GM19467 (cell line): ENCODE data around the gene NYNRIN.
"Not testable (repeated sequence)": the region's sequence is repeated elsewhere in the genome, so short reads cannot be mapped to it uniquely, and the experiment has no call there.

Experiments used
- ATAC-seq: cut with Tn5 transposase; IDR thresholded peaks from one replicate; pipeline ENCODE4 v1.9.1; 2021; ENCODE audit warnings: mild to moderate bottlenecking, moderate library complexity; ENCODE audit not compliant: unreplicated experiment

Gene NYNRIN

GRCh38 chr14:24398653-24399446 lies at the start of gene NYNRIN:
NYNRIN (plus strand) TSS chr14:24399003; CDS start chr14:24399247, 244 bp downstream.
- no peak for ATAC-seq

- no peak for ATAC-seq
Measured at GRCh38 chr14:24349742-24350141, 49.1 kb upstream of the NYNRIN start.

DNA sequence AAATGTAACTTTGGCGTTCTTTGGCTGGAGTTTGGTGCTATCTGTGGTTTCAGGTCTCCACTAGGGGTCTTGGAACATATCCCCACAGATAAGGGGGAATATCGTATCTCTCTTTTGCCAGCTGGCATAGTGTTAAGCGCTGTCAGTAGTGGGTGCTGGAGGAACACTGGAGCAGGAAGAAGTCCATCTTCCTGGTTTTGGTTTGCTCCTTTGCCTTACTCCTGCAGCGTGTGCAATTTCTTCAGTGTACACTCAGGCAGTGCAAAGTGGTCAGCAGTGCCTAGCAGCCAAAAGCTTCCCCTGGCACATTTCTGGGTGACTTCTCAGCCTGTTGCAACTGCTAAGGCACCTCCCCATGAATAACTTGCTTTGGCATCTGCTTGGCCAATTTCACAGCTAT lies 47.3 kb upstream of the NYNRIN start:
- no peak for ATAC-seq

DNA sequence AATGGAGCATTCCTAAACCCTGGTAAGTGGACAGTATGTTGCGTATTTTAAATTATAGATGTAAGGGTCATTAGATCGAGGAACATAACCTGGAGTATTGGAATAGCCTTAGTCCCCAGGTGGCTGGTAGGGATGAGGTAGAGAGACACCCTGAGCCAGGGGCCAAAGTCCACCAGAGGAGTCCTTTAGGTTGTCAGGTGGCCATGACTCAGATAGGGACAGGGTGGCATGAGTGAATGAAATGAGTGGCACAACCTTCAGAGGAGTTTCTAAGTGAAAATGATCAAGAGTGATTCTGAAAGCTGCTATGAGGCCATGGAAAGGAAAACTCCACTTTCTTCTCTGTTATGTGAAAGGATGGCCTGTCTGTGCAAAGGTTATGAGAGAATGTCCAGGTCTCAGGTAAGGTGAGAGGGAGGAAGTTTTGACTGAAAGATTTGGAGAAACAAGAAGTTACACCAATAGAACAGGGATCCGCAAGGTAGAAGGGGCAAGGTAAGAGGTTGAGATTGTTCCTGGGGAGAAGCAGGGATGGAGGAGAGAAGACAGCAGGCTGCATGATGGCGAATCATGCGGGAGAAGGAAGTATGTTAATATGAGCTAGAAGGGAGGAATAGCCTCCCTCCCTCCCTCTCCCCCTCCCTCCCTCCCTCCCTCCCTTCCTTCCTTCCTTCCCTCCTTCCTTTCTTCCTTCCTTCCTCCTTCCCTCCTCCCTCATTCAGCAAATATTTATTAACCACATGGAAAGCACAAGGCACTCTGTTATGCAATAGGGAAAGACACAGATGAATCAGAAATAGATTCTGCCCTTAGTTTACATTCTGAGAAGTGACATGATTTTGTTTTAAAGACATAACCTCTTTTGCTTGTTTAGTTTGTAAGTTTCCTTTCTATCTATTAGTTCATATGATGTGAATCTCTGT lies 45.0 kb upstream of the NYNRIN start:
- ATAC-seq = no peak

DNA sequence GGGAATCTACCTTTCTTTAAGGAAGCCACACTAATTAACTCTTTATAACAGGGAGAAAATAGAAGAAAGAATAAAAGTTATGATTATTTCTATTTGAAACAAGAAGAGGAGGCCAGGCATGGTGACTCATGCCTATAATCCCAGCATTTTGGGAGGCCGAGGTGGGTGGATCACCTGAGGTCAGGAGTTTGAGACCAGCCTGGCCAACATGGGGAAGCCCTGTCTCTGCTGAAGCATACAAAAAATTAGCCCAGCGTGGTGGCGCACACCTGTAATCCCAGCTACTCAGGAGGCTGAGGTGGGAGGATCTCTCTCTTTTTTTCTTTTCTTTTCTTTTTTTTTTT lies 44.3 kb upstream of the NYNRIN start:
- not testable (repeated sequence) for ATAC-seq

GRCh38 chr14:24355009-24355408 lies 43.8 kb upstream of the NYNRIN start:
- no peak for ATAC-seq

- ATAC-seq = no peak
Measured at GRCh38 chr14:24356208-24356607, 42.6 kb upstream of the NYNRIN start.

DNA sequence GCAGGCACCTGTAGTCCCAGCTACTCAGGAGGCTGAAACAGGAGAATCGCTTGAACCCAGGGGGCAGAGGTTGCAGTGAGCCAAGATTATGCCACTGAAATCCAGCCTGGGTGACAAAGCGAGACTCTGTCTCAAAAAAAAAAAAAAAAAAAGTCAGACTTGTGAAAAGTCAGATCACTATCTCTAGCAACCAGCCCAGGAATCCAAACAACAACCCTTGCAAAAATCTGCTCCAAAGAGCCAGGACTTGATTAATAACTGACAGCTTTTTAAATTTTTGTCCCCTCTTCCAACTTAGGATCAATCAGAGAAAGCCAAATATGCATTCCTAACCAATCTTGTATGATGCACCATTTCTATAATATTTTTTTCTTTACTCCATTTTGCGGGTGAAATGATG lies 38.5 kb upstream of the NYNRIN start:
- no peak for ATAC-seq

DNA sequence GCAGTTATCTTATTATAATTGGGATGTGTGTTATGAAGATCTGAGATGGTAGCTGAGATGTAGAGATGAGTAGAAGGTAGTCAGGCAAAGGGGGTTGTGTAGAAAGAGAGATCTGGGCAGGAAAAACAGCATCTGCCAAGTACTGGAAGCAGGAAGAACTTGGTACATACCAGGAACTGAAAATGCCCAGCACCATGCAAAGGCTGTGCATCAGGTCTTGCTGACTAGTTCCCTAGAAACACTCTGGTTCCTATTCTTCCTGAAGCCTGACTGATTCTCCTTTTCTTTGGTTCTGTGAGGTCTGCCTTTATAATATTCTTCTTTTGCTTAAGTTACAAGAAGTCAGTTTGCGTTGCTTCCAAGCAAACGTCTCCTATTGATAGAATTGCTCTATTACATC lies 37.5 kb upstream of the NYNRIN start:
- ATAC-seq = no peak

GRCh38 chr14:24362241-24362960 lies 36.4 kb upstream of the NYNRIN start:
- ATAC-seq = no peak

- ATAC-seq = no peak
Measured at GRCh38 chr14:24363401-24363800, 35.4 kb upstream of the NYNRIN start.

DNA sequence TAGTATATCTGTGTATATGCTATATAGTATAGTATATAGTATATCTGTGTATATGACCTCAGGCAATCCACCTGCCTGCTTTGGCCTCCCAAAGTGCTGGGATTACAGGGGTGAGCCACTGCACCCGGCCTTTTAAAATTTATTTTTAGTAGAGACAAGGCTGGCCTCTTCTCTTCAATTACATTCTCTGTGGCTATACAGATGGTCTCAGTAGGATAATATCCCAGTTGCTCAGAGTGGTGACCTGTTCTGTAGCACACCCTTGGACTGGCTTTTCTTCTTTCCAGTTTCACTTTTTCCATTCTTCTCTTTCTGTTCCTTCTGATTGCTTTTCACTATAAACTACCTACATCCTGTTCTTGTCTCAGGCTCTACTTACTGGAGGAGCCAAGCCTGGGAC lies 34.0 kb upstream of the NYNRIN start:
- no peak for ATAC-seq

- ATAC-seq = no peak
Measured at GRCh38 chr14:24365600-24366412, 33.0 kb upstream of the NYNRIN start.

DNA sequence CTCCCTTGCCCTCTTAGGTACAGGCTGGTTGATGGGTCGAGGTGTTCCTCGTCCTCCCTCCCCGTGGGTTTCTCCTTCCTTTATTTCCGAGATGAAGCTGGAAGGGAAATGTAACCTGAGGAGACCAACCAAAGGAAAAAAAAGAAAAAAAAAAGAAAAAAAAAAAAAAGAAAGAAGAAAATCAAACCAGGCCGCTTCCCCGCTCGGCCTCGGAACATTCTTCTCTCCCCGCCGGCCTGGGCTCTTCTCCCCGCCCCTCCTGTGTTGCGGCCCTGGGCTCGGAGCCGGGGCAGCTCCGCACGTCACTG lies 32.4 kb upstream of the NYNRIN start:
- ATAC-seq = no peak

- peak; percentile 61 for ATAC-seq
Measured at GRCh38 chr14:24366721-24367513, 31.9 kb upstream of the NYNRIN start.

- ATAC-seq = no peak
Measured at GRCh38 chr14:24367514-24368211, 31.1 kb upstream of the NYNRIN start, which contains the start of gene NFATC4. NFATC4 (plus strand) TSS chr14:24368184; CDS start chr14:24368341, 157 bp downstream.

DNA sequence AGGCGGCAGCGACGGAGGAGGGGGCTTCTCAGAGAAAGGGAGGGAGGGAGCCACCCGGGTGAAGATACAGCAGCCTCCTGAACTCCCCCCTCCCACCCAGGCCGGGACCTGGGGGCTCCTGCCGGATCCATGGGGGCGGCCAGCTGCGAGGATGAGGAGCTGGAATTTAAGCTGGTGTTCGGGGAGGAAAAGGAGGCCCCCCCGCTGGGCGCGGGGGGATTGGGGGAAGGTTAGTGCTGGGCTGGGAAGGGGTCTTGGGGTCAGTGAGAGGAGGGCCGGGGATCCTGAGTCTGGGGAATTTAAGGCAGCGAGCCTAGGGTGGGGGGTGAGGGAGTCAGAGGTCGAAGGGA lies 30.6 kb upstream of the NYNRIN start:
- no peak for ATAC-seq

DNA sequence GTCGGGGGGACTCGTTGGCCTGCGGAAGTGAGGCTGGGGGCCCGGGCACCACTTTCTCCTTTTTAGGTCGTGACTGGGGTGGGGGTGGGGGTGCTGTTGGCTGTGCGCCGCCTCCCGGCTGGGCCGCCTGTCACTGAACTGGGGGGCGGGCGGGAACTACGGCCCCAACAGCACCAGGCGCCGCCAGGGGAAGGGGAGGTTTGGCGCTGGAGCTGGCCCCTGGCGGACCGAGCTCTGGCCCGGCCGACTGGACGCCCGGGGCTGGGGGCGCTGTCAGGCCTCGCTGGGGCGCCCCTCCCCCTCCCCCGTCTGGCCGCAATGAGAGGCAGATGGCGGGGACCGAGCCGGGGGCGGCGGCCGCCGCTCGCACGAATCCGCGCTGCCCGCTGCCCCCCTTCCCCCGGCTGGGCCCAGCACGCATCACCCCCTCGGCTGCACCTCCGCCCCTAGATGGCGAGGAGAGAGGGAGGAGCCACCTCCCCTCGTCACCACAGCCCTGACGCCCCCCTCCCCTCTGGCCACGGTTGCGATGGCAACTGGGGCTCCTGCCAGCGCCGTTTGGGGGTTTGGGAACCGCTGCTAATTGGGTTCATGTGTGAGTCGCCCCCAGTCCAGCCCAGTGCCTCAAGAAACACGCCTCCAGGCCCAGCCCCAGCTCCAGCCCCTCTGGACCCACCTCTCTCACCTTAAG lies 30.1 kb upstream of the NYNRIN start:
- no peak for ATAC-seq

DNA sequence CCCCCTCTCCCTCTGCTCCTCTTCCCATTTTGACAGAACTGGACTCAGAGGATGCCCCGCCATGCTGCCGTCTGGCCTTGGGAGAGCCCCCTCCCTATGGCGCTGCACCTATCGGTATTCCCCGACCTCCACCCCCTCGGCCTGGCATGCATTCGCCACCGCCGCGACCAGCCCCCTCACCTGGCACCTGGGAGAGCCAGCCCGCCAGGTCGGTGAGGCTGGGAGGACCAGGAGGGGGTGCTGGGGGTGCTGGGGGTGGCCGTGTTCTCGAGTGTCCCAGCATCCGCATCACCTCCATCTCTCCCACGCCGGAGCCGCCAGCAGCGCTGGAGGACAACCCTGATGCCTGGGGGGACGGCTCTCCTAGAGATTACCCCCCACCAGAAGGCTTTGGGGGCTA lies 29.3 kb upstream of the NYNRIN start:
- ATAC-seq = no peak
